ENCODE measurements around the gene VTI1A. TPM values are rescaled to one million over a fixed set of nuclear protein-coding genes. Genes with fewer than 3 reads are reported as not detected.

VTI1A gene
- total RNA-seq, 1 experiment from 2014 or later: 22.0 TPM

DNA sequence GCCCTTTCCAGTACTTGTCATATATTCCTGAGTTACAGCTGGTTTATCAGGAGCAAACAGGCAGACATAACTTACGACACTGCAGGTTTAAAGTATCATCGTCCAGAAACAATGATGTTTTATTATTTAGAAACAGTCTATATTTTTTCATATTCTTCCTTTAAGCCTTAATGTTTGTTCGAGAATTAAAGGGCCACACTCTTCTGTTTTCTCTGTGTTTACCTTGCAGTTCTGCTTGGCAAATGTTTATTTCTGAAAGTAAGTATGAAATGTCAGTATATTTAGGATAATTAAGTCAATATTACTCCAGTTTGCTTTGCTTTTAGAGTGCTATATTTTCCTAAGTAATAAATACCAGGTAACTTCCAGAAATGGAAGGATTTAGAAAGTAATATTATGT is 115.1 kb downstream of the VTI1A start:
- no peaks in the 10 kb centered on the region for H3K9me3 ChIP-seq (ENCODE audit: control insufficient read depth, low read depth, low read length)
- no peak overlapping the region for H2AFZ ChIP-seq (ENCODE audit: low read length)
- no peak overlapping the region for H2BK12ac ChIP-seq (ENCODE audit: insufficient read length, low read depth, low read length)
- H3K9ac ChIP-seq (ENCODE audit: extremely low read depth, insufficient read length, low read length): no peak overlapping the region
- no peak overlapping the region for H3K18ac ChIP-seq (ENCODE audit: insufficient read length, low read depth, low read length)
- H4K20me1 ChIP-seq (ENCODE audit: control insufficient read depth, insufficient read depth, insufficient read length): no peaks in the 10 kb centered on the region
- no peak overlapping the region for H2BK20ac ChIP-seq (ENCODE audit: low read depth, low read length, poor library complexity, severe bottlenecking)
- Mint-ChIP-seq H3K27ac (no peak overlapping the region), H3K4me1 (peaks cover 30 to 35% of the 10 kb centered on the region in 2 experiments), H3K27me3 (ENCODE audit: low read depth) (no peaks in the 10 kb centered on the region), H3K36me3 (ENCODE audit: insufficient read depth in 1 of 3, low read depth in 3 of 3) (no peaks in the 10 kb centered on the region), H3K4me3 (no peak overlapping the region), H3K9me3 (no peaks in the 10 kb centered on the region)
- H3K4me1 ChIP-seq (ENCODE audit: insufficient read depth, low read length): peaks cover 4% of the 10 kb centered on the region; the same call in 1 of the 2 replicates
- H3K23me2 ChIP-seq (ENCODE audit: insufficient read length, low read depth, low read length, poor library complexity, severe bottlenecking): no peaks in the 10 kb centered on the region
- no peak overlapping the region for H2AK5ac ChIP-seq (ENCODE audit: insufficient read length, low read length)
- H3K4me2 ChIP-seq (ENCODE audit: insufficient read depth, insufficient read length, low read length): no peak overlapping the region
- H3K27me3 ChIP-seq (ENCODE audit: insufficient read depth, low read length): no peaks in the 10 kb centered on the region
- no peak overlapping the region for H2BK120ac ChIP-seq (ENCODE audit: low read depth, low read length, poor library complexity, severe bottlenecking)
- H3K4ac ChIP-seq (ENCODE audit: low read depth, low read length): no peak overlapping the region
- WGBS (ENCODE audit: extremely low coverage, insufficient read length, low lambda C conversion rate): no CpG with 5 or more reads among the region's 3 CpGs
- H2BK15ac ChIP-seq (ENCODE audit: low read depth, low read length): no peak overlapping the region
- no peak overlapping the region for H4K8ac ChIP-seq (replicated peaks; ENCODE audit: insufficient read length, low read depth, low read length)
- H3K79me1 ChIP-seq (ENCODE audit: insufficient read depth, low read depth, low read length, poor library complexity, severe bottlenecking): no peaks in the 10 kb centered on the region
- no peak overlapping the region for H4K5ac ChIP-seq (ENCODE audit: insufficient read length, low read depth, low read length)
- TF ChIP-seq, protein P1, sequence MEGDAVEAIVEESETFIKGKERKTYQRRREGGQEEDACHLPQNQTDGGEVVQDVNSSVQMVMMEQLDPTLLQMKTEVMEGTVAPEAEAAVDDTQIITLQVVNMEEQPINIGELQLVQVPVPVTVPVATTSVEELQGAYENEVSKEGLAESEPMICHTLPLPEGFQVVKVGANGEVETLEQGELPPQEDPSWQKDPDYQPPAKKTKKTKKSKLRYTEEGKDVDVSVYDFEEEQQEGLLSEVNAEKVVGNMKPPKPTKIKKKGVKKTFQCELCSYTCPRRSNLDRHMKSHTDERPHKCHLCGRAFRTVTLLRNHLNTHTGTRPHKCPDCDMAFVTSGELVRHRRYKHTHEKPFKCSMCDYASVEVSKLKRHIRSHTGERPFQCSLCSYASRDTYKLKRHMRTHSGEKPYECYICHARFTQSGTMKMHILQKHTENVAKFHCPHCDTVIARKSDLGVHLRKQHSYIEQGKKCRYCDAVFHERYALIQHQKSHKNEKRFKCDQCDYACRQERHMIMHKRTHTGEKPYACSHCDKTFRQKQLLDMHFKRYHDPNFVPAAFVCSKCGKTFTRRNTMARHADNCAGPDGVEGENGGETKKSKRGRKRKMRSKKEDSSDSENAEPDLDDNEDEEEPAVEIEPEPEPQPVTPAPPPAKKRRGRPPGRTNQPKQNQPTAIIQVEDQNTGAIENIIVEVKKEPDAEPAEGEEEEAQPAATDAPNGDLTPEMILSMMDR (conservative IDR thresholded peaks at IDR 0.05): no peak
- H3T11ph ChIP-seq (ENCODE audit: low read length): no peak overlapping the region
- H3K14ac ChIP-seq (ENCODE audit: insufficient read depth, low read length): no peak overlapping the region
- H3K23ac ChIP-seq (ENCODE audit: insufficient read length, low read depth, low read length): no peak overlapping the region
- no peaks in the 10 kb centered on the region for H3K79me2 ChIP-seq (ENCODE audit: insufficient read depth, low read length)
- no peak overlapping the region for H3K27ac ChIP-seq (ENCODE audit: insufficient read length, low read depth, low read length)
- H3K56ac ChIP-seq (ENCODE audit: insufficient read length, low read depth, low read length): no peak overlapping the region
- no peak overlapping the region for H2BK5ac ChIP-seq (ENCODE audit: insufficient read length, low read length)
- H4K91ac ChIP-seq (ENCODE audit: insufficient read length, low read depth, low read length): no peak overlapping the region
- DNase-seq: no peak

All from H9 (cell line).